GM10847 (cell line): Measurements from ENCODE around the gene TNFRSF1B.

Source experiments
- POLR2A ChIP-seq: IDR thresholded peaks from 2 replicates; pipeline ENCODE4 v1.6.1; 2011; ENCODE audit not compliant: insufficient read length; ENCODE audit errors: extremely low read depth

TNFRSF1B gene

GRCh38 chr1:12161662-12162458 is 4.9 kb upstream of the TNFRSF1B start:
- peak; percentile 35 for TF ChIP-seq POLR2A

- TF ChIP-seq POLR2A = no peak
These were observed 4.2 kb upstream of the TNFRSF1B start for GRCh38 chr1:12162459-12163137.

GRCh38 chr1:12163210-12163609 is 3.6 kb upstream of the TNFRSF1B start:
- TF ChIP-seq POLR2A = no peak

- TF ChIP-seq POLR2A = no peak
These were observed 2.6 kb upstream of the TNFRSF1B start for GRCh38 chr1:12164210-12164609.

GRCh38 chr1:12165342-12165741 is 1.4 kb upstream of the TNFRSF1B start:
- TF ChIP-seq POLR2A = no peak

GRCh38 chr1:12167493-12168429 is 970 bp downstream of the TNFRSF1B start:
- no peak for TF ChIP-seq POLR2A

GRCh38 chr1:12168451-12169160 is 1.8 kb downstream of the TNFRSF1B start:
- TF ChIP-seq POLR2A = no peak

- no peak for TF ChIP-seq POLR2A
These were observed 2.8 kb downstream of the TNFRSF1B start for GRCh38 chr1:12169442-12170135.

- no peak for TF ChIP-seq POLR2A
These were observed 3.5 kb downstream of the TNFRSF1B start for GRCh38 chr1:12170263-12170671.

GRCh38 chr1:12171206-12172041 is 4.6 kb downstream of the TNFRSF1B start:
- TF ChIP-seq POLR2A = no peak

- TF ChIP-seq POLR2A = no peak
These were observed 5.5 kb downstream of the TNFRSF1B start for GRCh38 chr1:12172042-12172851.

GRCh38 chr1:12173041-12173509 is 6.3 kb downstream of the TNFRSF1B start:
- TF ChIP-seq POLR2A = no peak
